Panc1 (cell line): Measurements from ENCODE around the gene OR4D2.

Source experiments
- POLR2AphosphoS5 ChIP-seq: IDR thresholded peaks from 2 replicates; pipeline ENCODE4 v1.6.1; 2012; ENCODE audit warnings: mild to moderate bottlenecking, low read depth, low read length, moderate library complexity
- TF ChIP-seq, protein P1 (sequence below): fragments of 450-650 bp; IDR thresholded peaks from 2 replicates; pipeline ENCODE4 v1.5.1; 2017; ENCODE audit warnings: mild to moderate bottlenecking

DNA sequence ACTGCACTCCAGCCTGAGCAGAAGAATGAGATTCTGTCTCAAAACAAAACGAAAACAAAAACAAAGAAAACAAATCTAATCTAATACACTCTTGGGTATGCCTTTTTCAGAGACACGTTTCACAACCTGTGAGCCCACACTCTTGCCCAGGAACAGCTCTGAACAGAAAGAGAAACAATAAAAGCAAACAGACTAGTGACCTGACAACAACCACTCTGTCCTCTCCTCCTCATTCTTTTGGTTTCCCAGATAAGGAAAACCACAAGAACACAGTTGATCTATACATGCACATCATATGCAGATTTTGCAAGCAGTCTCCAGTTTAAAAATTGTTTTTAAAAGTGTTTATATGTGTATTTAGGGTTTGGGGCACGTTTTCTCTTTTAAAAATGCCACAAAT lies 51.0 kb downstream of the OR4D2 start:
- TF ChIP-seq, protein P1, sequence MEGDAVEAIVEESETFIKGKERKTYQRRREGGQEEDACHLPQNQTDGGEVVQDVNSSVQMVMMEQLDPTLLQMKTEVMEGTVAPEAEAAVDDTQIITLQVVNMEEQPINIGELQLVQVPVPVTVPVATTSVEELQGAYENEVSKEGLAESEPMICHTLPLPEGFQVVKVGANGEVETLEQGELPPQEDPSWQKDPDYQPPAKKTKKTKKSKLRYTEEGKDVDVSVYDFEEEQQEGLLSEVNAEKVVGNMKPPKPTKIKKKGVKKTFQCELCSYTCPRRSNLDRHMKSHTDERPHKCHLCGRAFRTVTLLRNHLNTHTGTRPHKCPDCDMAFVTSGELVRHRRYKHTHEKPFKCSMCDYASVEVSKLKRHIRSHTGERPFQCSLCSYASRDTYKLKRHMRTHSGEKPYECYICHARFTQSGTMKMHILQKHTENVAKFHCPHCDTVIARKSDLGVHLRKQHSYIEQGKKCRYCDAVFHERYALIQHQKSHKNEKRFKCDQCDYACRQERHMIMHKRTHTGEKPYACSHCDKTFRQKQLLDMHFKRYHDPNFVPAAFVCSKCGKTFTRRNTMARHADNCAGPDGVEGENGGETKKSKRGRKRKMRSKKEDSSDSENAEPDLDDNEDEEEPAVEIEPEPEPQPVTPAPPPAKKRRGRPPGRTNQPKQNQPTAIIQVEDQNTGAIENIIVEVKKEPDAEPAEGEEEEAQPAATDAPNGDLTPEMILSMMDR: no peak
- no peak for TF ChIP-seq POLR2AphosphoS5
